ENCODE results near the gene FUT6.
"Not testable (repeated sequence)": the region's sequence is repeated elsewhere in the genome, so short reads cannot be mapped to it uniquely, and the experiment has no call there.

FUT6 gene

DNA sequence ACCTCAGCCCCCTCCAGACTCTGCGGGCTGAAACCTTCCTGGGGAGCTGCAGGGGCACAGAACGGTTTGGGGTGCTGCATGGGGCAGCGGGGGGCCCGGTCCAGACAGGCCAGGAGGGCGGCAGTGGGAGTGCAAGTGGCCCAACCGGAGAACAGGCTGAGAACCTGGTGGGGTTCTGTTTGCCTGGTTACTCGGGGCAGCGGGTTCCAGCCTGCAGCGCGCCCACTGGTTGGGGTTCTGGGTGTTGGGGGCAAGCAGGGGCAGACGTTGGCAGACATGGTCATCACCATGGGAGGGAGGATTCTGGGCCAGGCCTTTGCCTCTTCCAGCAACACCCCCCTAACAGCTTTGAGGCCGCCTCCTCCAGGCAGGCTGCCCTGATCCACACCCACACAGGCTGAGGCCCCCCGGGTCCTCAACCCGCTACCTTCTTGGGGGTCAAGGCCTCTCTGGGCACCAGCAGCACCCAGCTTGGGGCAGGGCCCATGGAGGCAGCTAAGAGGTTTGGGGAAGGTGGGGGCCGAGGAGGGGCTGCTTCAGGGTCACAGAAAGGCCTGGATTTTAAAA, 54.8 kb downstream of the FUT6 start, which contains the start of gene PRR22:
PRR22 (minus strand) TSS at position 166 of the 567 bp plus-strand sequence; CDS start at position 80, 86 bp downstream.
- no peak for DNase-seq

DNA sequence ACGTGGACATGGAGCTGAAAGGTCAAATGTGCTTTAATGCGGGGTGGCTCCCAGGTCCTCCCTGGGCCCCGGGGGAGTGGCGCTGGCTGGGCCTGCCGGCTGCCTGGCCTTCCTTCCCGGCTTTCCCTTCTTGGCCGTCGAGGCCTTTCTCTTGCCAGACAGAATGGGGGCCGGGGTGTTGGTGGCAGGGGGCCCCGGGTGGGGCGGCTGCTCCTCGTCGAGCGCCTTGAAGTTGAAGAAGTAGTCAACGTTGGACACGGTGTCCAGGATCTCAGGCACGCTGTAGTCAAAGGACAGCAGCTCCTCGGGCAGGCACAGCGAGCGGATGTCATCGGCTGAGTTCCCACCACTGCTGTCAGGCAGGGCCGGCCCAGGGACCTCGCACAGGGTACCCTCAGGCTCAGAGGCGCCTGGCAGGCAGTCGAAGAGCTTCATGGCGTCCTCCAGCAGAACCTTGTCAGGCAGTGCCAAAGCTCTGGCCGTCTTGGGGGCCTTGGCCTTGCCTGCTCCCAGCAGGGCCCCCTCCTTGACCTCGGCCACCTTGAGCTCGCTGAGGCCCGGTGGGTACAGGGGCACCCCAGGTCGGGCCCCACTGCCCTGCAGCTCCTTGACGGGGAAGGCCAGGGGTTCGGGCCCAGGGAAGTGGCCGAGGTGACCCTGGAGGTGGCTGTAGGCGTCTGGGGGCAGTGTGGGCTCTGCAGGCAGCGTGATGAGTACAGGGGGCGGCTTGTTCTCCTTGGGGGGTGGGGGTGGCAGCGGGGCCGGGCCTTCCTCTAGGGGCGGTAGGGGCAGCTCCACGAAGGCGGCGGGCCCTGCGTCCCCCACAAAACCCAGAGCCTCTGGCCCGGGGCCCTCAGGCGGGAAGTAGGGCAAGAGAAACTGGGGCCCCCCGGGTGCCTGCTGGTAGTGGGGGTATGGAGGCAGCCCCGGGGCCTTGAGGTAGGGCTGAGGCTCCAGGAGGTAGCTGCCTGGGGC, 56.3 kb downstream of the FUT6 start:
- DNase-seq: no peak

DNA sequence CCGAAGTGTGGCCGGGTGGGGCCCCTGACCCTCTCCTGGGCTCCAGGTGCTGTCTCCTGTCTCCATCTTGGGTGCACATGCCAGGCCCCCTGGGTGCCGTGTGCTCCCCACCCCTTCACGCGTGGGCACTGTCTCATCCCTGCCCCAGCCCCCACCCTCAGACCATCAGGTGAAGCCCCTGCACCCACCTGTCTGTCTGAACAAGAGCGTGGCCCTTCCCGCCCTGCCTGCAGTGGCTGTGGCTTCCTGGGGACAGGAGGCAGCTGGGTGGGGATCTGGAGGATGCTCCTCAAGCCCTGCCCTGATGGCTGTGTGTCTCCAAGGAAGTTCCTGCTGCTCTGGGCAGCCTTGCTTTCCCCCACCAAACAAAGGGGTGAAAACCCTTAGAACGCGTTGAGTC, 57.2 kb downstream of the FUT6 start:
- no peak for DNase-seq

DNA sequence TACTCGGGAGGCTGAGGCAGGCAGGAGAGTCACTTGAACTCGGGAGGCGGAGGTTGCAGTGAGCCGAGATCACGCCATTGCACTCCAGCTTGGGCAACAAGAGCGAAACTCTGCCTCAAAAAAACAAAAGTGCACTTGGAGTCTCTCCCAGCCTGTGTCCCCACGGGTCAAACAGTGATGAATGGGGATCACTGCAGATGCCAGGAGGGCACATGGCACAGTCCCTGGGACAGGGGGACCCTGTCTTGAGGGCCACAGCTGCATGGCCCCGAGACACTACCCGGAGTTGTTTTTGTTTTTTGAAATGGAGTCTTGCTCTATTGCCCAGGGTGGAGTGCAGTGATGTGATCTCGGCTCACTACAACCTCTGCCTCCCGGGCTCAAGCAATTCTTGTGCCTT, 58.6 kb downstream of the FUT6 start:
- DNase-seq: not testable (repeated sequence)
